ENCODE data around the gene MED13L.
"Not testable (repeated sequence)": the region's sequence is repeated elsewhere in the genome, so short reads cannot be mapped to it uniquely, and the experiment has no call there.

Gene MED13L

DNA sequence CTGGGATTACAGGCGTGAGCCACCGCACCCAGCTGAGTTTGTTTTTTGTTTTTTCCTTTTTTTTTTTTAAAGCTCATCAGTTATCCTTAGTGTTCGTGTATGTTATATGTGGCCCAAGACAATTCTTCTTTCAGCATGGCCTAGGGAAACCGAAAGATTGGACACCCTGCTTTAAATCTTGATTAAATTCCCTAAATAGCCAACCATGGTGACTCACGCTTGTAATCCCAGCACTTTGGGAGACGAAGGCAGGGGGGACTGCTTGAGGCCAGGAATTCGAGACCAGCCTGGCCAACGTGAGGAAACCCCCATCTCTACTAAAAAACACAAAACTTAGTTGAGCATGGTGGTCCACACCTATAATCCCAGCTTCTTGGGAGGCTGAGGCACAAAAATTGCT, 131.1 kb downstream of the MED13L start:
- DNase-seq, result no peak

DNA sequence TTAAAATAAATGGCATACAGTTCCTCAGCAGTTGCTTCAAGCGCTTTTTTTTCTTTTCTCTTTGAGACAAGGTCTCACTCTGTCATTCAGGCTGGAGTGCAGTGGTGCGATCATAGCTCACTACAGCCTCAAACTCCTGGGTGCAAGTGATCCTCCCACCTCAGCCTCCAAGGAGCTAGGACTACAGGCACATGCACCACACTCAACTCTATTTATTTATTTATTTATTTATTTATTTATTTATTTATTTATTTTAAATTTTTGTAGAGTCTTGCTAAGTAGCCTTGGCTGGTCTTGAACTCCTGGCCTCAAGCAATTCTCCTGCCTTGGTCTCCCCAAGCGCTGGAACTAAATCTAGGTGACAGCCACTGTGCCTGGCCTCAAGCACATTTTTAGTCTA, 132.0 kb downstream of the MED13L start:
- no peak for DNase-seq

DNA sequence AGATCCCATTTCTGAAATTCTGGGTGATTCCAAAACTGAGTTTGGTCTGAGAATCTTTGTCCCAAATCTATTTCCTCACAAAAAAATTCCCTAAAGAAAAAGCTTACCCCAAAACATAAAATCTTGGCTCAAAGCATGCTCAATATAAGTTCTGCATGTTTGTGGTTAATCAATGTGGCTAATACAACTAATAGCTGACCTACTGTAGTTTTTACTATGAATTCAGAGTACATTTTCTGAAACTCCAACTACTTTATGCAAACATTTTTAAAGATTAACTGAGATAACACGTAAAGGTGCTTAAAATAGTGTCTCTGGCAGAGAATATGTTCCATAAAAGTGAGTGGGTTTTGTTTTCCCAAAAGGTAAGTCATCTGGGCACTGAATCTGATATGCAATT, 133.1 kb downstream of the MED13L start:
- no peak for DNase-seq

DNA sequence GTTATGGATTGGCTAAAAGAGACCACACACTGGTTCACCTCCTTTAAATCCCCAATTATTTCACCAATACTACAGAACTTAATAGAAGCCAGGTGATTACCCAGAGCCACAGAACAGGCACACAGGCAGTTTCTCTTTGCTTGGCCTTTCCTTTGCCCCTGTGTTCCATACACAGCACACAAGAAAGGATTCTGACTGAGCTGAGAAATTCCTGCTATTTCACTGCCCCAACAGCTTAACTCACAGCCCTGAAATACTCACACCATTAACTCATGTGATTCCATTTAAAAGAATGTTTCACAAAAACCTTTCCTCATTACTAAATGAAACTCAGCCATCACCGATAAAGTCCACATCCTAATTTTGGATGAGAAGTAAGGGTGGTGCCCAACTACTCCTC, 133.6 kb downstream of the MED13L start:
- DNase-seq, result no peak

DNA sequence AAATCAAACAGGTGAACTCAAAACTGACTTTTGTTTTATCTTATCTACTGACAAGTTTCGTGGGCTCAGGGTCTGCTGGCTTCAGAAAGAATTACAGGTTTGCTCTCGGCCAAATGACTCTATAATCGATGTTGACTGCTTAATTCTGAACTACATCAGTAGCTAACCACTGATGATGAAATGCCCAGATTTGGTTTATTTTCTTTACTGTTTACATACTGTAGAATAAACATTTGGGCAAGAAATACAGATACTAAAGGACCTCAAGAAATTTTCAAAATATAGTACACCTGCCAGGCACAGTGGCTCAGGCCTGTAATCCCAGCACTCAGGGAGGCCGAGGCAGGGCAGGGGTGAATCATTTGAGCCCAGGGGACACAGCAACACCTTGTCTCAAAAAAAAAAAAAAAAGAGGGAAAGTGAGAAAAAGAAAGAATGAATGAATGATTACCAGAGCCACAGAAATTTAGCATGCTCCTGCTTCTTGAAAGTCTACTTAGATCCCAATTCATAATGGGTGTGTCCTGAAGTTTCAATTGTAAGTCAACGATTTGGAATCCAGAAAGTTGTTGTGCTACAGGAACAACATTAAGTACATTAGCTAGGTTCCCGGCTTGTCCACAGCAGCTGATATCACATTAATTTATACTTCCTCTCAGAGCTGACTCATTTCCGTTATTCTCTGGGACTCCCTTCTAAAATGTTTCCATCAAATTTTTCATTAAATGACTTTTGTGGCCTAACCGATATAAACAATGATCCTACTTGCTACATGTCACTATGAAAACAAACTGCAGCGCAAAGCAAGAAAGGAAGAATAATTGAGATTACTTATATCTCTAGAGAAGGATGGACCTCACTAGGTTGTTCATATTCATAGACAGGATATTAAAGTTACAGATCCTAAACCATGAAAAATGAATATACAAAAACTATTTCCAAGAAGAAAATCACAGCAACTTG, 134.3 kb downstream of the MED13L start:
- no peak for DNase-seq

DNA sequence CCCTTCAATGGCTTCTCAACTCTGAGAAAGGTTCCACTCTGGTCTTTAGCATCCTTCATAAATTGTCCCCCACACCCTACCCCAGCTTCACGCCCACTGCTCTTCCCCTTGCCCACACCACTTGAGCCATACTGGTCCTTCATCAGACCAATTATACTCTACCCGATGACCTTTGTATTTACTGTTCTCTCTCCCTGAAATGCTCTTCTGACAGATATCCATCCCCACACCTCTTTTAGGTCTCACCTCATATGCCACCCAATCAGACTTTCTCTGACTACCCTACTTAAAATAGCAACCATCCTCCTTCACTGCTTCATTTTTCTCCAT, 135.7 kb downstream of the MED13L start:
- DNase-seq, result no peak

DNA sequence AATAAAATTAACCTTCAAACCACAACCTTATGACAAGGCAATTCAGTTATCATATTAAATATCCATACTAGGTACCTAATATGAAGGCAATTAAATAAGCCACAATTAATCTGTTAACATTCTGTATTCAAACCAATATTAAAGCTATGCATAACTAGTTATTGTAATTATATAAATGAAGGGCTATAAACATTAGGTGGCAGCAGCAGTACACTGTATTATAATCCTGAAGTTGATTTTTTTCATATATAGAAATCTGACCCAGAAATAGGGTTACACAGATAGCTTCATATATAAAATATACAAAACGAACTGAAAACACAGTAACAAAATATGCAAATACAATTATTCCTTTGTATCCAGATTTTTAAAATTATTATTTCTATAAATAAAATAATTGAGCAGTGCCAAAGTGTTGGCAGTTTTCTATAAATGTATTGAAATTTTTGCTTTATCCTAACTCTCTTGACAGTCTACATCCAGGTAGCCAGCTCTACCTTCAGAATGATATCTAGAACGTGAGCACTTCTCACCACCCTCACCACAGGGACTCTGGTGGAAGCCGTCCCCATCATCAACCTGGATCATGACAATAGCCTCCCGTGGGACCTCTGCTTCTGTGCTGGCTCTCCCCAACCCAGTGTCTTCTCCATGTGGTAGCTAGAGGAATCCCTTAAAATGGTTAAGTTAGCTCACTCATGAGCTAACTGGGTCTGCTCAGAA, 136.2 kb downstream of the MED13L start:
- no peak for DNase-seq

DNA sequence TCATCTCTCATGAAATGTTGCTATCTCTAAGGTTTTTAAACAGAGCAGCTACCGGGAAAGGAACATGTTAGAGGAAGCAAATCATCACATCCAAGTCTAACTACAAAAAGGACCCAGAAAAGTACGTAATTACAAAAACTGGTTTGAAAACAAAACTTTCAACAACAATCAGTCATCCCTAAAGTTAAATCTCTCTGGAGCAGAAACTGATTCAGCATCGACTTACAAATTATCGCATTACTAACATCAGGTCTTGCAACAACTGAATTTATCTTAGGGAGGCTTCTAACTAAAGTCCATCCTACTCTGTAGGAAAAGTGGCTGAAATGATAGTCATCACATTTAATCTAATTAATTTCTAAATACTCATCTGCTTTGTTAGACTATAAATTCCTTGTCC, 137.0 kb downstream of the MED13L start:
- DNase-seq, result no peak

DNA sequence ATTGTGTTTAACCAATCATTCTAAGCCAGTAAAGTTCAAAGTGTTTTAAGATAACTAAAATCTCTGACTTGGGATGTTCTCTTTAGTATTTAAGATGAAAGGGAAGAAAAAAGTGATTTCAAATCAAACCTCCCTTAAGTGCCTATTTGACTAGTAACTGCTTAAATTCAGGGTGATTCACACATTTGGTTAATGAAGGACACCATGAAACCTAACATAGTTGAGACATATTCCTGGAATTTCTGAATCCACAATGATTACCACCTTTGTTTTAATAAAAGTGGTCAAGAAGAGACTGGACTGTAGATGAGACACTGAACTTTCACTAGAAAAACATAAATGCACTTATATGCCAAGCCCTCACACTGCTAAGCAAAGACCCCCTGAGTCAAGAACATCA, 138.7 kb downstream of the MED13L start:
- DNase-seq, result no peak

DNA sequence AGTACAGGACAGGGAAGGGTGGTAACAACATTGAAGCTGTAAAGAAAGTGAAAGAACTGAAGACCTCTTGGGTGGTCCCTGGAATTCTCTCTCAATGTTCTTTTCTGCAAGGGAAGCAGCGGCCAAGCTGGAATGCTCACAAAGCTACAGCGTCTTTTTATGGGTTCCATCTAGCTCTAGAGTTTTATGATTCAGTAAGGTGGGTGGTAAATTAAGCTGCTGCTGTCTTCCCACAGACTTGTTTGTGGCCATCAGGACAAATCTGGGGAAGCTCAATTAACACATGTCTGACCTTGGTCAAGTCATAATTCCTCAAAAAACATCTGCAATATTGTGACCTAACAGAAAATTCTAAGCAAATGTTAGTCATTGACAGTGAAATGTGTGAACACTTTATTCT, 139.1 kb downstream of the MED13L start:
- DNase-seq, result no peak

DNA sequence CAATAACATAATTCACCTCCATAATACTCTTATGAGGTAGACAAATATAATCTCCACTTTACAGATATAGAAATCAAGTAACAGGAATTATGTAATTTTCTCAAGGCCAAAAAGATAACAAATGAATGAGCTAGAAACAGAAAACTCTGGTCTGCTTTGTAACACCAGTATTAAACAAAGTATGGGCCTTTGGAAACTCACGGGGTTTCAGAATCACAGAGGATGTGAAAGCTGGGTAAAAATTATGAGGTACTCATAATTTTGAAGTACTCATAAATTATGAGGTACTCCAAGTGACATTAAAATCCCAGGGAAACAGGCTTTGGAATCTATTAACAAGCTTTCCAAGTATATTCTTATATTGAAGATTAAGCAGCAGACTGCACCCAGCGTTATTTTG, 140.2 kb downstream of the MED13L start:
- DNase-seq, result no peak

DNA sequence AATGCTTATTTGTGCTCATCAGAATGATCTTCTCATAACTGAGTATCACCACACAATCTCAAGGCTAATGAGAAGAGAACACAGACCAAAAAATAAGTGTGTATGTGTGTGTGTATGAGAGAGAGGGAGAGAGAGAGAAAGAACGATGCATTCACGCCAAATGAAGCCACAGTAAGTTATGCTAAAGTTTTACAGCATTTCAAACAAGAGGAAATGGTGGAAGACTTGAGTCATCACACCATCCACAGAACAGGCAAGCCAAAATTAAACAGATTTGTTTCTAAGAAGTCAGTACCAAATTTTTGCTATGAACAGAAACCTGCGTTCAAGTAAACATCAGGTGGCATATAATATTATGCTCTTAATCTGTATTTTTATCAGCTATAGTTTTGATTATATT, 141.2 kb downstream of the MED13L start:
- DNase-seq, result no peak

DNA sequence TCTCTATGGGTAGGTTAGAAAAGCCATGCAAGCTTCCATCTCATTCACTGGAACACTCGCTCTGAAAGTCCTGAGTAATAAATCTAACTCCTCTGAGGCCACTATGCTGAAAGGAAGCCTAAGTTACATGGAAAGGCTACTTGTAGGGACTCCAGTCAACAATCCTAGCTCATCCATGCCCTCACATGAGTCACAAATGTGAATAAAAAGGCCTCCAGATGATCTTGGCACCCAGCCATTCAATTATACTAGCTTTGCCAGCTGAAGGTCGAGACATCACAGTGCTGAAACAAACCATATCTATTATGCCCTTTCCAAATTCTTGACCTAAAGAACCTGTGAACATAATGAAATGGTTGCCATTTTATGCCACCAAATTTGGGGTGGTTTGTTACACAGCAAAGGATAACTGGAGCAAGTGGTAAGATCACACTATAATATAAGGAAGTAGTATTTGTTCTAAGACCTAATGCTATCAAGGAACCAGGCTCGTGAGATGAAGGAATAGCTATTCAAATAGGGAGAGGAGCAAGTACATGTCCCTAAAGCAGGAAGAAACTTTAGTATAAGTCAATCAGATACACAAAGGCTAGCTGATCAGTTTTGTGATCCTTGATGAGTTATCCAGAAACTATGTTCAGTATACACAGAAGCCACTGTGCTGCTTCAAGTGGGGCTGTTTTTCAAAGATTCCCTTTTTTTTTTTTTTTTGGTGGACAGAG, 142.1 kb downstream of the MED13L start:
- no peak for DNase-seq

DNA sequence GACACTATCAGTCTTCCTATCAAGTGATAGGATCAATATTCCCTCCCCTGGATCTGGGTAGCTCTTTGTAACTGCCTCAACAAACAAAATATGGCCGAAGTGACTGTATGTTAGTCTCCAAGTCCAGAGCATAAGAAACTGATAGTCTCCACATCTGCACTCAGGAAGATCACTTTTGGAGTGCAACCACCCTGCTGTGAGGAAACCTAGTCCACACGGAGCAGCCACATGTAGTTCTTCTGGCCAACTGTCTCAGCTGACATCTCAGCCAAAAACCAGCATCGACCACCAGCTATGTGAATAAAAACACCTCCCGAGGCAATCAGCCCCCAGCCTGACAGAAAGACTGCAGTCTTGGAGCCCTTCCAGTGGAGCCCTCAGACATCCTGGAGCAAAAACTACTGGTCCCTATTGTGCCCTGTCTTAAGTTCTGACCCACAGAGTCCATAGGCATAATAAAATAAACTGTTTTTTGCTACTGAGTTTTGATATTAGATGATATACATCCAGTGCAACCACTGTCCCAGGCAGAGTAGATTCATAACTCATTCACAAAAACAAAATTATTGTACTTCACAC, 143.8 kb downstream of the MED13L start:
- no peak for DNase-seq

DNA sequence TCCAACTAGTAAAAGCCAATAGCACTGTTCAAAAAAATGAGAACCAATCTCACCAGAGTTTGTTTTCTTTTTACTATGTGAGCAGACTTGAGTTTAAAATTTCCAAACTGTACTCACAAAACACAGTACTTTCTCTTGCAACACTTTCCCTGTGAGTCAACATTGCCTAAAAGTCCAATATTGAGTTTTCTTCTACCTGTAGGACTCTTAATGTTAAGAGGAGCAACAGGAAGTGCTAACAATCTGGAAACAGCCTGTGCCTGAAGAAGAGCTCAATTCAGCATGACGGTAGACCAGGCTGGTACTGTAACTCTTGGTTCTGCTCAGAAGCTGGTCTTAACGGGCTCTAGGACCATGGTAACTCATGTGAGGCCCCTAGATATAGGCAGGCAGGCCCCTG, 144.3 kb downstream of the MED13L start:
- no peak for DNase-seq

DNA sequence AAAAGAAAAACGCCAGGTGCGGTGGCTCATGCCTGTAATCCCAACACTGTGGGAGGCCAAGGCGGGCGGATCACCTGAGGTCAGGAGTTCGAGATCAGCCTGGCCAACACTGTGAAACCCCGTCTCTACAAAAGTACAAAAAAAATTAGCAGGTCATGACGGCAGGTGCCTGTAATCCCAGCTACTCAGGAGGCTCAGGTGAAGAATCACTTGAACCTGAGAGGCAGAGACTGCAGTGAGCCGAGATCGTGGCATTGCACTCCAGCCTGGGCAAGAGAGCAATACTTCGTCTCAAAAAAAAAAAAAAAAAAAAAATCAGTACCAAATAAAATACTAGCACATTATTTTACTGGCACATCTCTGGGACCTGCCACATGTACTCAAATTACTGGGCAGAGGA, 145.5 kb downstream of the MED13L start:
- not testable (repeated sequence) for DNase-seq

DNA sequence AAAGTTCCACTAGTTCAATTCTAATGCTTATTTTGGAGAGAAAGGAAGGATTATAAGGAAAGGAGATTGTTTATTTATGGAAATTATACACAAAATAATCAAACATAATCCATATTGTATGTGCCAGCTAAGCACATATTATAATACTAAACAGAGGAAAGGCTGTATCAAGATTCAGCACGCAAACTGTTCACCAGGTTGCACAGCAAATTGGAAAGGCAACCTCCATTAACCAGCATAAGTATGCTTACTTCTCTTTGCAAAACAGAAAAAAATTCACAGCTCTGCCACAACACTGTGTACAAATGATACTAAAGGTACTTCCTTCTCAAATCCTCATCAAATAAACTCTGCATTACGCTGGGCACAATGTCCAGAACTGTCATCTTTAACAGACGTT, 146.3 kb downstream of the MED13L start:
- no peak for DNase-seq

DNA sequence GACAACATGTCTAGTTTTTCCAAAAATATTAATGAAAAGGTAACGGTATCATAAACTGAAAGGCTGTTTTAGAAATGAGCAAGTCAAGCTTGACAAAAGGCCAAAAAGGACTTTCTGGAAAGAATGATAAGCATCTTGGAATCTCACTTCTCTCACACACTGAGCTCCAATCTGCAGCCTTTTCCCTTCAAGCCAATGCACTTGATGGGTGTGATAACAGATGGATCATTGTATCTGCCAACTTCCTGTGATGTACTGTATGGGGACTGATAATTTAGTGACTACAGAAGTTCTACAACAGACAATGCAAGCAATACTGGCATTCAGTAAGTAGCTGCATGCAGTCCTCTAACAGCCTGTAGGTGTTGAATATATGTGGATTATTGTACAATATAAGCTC, 147.1 kb downstream of the MED13L start:
- no peak for DNase-seq

DNA sequence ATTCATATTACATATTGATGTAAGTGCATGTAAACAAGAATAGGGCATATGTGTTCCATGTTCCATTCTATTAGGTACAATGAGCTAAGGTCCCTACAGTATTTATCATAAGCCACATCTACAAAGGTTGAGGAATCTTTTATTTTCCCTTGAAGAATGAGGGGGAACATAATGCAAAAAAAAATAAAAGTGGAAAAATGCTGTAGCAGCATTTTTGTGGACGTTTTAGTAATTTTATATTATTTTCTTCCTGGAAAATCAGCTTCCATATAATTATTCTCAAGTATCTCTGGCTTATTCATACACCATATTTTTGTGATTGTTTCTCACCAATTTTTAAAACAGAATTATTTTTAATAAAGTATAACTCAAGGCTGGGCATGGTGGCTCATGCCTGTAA, 148.7 kb downstream of the MED13L start:
- DNase-seq, result no peak

DNA sequence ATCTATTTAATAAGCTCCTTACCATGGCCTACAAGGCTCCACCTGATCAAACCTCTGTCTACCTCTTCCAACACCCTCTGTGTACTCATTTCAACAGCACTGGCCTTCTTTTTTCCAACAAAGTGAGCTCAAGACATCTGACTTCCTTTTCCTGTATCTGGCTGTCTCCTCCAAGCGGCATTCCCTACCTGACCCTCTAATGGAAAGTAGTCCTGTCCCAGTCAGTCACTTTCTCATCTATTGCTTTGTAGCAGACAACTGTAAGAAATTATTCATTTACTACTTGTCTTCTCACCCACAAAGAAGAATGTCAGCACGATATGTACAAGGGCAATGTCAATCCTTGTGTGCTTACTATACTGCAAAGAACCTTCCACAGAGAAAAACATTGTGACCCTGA, 149.6 kb downstream of the MED13L start:
- DNase-seq, result no peak

DNA sequence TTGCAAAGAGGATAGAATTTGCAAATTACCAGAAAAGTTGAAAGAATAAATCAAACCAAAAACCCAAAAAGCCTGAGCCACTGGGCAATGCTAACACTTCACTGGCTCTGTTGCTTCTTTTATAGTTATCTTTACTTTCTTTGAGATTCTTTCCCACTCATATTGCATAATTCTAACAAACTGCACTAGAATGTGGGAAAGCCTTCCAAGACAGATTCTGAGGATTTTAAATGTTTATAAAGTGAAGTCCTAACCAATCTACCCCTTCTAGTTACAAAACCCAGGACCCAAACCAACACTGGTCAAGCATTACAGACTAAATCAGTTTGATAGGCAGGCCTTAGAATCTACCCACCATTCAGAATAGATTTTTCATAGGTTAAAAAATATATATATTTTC, 150.9 kb downstream of the MED13L start:
- no peak for DNase-seq

DNA sequence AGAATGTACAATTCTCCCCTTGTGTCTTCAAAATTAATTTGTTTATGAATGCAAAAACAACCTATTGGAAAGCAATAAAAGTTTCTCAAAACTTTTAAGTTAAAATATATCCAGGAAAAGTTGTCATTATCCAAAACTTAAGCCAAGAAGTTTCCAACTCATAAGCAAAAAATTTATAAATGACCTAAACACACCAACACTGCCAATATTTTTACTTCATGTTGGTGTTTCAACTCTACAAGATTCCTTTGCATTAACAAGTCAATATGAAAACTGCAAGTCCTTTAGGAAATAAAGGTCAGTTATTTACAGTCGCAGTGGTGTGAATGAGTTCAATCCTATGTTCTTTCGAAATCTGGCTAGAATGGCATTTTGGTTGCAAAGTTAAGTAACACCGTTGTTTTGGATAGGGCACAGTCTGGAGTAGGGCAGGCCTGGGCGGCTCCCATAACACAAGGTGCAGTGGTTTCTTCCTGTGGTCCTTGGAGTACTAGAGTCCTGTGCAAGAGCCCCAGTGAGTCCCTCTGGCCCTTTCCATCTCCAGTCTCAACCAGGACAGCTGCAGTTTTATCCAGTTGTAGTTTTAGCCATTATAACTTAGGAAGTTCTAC, 151.4 kb downstream of the MED13L start:
- DNase-seq, result no peak

DNA sequence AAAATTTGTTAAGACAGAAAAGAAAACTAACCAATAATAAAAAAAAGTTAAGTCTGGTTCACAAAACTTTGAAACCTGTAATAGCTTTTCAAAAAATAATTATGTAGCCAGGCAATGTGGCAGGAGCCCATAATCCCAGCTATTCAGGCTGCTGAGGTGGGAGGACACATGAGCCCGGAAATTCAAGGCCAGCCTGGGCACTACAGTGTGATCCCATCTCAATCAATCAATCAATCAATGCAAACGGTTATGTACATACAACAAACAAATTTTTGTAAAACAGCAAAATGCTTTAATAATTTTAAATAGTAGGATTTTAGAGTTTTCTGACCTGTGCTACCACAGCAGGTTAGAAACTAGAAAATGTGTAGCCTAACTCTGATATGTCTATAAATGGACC, 152.4 kb downstream of the MED13L start:
- DNase-seq, result no peak
